ENCODE measurements around the gene TLE2. TPM values are rescaled to one million over a fixed set of nuclear protein-coding genes. Genes with fewer than 3 reads are reported as not detected.

TLE2 gene
- total RNA-seq: 48.0 TPM
- long read RNA-seq, partial matches to known transcripts: 45 of 165 reads
- long read RNA-seq, other reads (novel, unspliced or antisense): 120 of 165 reads

- DNase-seq (ENCODE audit: low spot score): no peak
- intact Hi-C loops (cut with DNase I): loop anchor here (5.0 kb wide), 1 partner anchor 42 kb away; no protein-coding TSS in a partner anchor
Observed at GRCh38 chr19:3029065-3029923, at the start of gene TLE2. Gene TLE2 (minus strand): TSS chr19:3029280. CDS start chr19:3028904, 376 bp downstream.

- intact Hi-C loops (cut with DNase I): loop anchor here (5.0 to 10.0 kb wide), 2 partner anchors 49 to 86 kb away; no protein-coding TSS in a partner anchor
- DNase-seq (ENCODE audit: low spot score): peak; percentile 87
Observed at GRCh38 chr19:3075605-3076431, 46.7 kb upstream of the TLE2 start.

- no peak for DNase-seq (ENCODE audit: low spot score)
- intact Hi-C loops (cut with DNase I): loop anchor here (10.0 kb wide), 1 partner anchor 51 kb away; no protein-coding TSS in a partner anchor
Observed at GRCh38 chr19:3073931-3074595, 45.0 kb upstream of the TLE2 start.

GRCh38 chr19:3073159-3073563 lies 44.1 kb upstream of the TLE2 start:
- DNase-seq (ENCODE audit: low spot score): no peak
- intact Hi-C loops (cut with DNase I): loop anchor here (10.0 kb wide), 1 partner anchor 52 kb away; no protein-coding TSS in a partner anchor

GRCh38 chr19:3071768-3072167 lies 42.7 kb upstream of the TLE2 start:
- DNase-seq (ENCODE audit: low spot score): no peak
- intact Hi-C loops (cut with DNase I): loop anchor here (10.0 kb wide), 1 partner anchor 53 kb away; no protein-coding TSS in a partner anchor

- intact Hi-C loops (cut with DNase I): no loop called here
- no peak for DNase-seq (ENCODE audit: low spot score)
Observed at GRCh38 chr19:3068071-3068470, 39.0 kb upstream of the TLE2 start.

GRCh38 chr19:3067563-3067962 lies 38.5 kb upstream of the TLE2 start:
- intact Hi-C loops (cut with DNase I): no loop called here
- no peak for DNase-seq (ENCODE audit: low spot score)

GRCh38 chr19:3066482-3067049 lies 37.5 kb upstream of the TLE2 start:
- no peak for DNase-seq (ENCODE audit: low spot score)

GRCh38 chr19:3065675-3066357 lies 36.7 kb upstream of the TLE2 start:
- intact Hi-C loops (cut with DNase I): no loop called here
- DNase-seq (ENCODE audit: low spot score): no peak

More at GRCh38 chr19:3066482-3067049, 37.5 kb upstream of the TLE2 start:
- intact Hi-C loops (cut with DNase I): no loop called here

- no peak for DNase-seq (ENCODE audit: low spot score)
- intact Hi-C loops (cut with DNase I): loop anchor here (5.0 kb wide), 2 partner anchors 33 to 87 kb away; partner anchors contain the start of gene TLE6
Observed at GRCh38 chr19:3064011-3064330, 34.9 kb upstream of the TLE2 start.

GRCh38 chr19:3062165-3063105 lies 33.4 kb upstream of the TLE2 start, which contains the start of gene TLE5:
Gene TLE5 (minus strand): TSS chr19:3062495. CDS start chr19:3062200, 295 bp downstream.
- intact Hi-C loops (cut with DNase I): loop anchor here (5.0 kb wide), 2 partner anchors 35 to 85 kb away; partner anchors contain the start of gene TLE6

GRCh38 chr19:3061182-3062161 lies 32.4 kb upstream of the TLE2 start:
- DNase-seq (ENCODE audit: low spot score): peak; percentile 78
- intact Hi-C loops (cut with DNase I): loop anchor here (2.0 to 5.0 kb wide), 3 partner anchors 25 to 84 kb away; partner anchors contain the start of gene TLE6

More at GRCh38 chr19:3062165-3063105, 33.4 kb upstream of the TLE2 start, which contains the start of gene TLE5:
- peak; percentile 82 for DNase-seq (ENCODE audit: low spot score)

GRCh38 chr19:3060857-3061181 lies 31.7 kb upstream of the TLE2 start:
- intact Hi-C loops (cut with DNase I): loop anchor here (2.0 to 5.0 kb wide), 3 partner anchors 24 to 84 kb away; partner anchors contain the start of gene TLE6
- DNase-seq (ENCODE audit: low spot score): no peak

- no peak for DNase-seq (ENCODE audit: low spot score)
- intact Hi-C loops (cut with DNase I): loop anchor here (2.0 to 5.0 kb wide), 3 partner anchors 23 to 82 kb away; partner anchors contain the start of gene TLE6
Observed at GRCh38 chr19:3059653-3060052, 30.6 kb upstream of the TLE2 start.

- intact Hi-C loops (cut with DNase I): no loop called here
- DNase-seq (ENCODE audit: low spot score): no peak
Observed at GRCh38 chr19:3058821-3059314, 29.8 kb upstream of the TLE2 start.
